Hepatocyte (in vitro differentiated cells): Measurements from ENCODE around the gene TIMM9.

Source experiments
- EZH2 ChIP-seq: fragments of 200-600 bp; sonication (generic); IDR thresholded peaks from 2 replicates; pipeline ENCODE4 v1.6.1; 2016; ENCODE audit warnings: antibody characterized with exemption, mild to moderate bottlenecking, borderline replicate concordance
- EZH2phosphoT487 ChIP-seq: fragments of 200-600 bp; sonication (generic); IDR thresholded peaks from one replicate; pipeline ENCODE4 v1.6.1; 2018; ENCODE audit warnings: antibody characterized with exemption, mild to moderate bottlenecking, low read depth, moderate library complexity; ENCODE audit not compliant: unreplicated experiment, severe bottlenecking
- TF ChIP-seq, protein P1 (sequence below): fragments of 200-600 bp; sonication (generic); IDR thresholded peaks from 2 replicates; pipeline ENCODE4 v1.5.1; 2016; ENCODE audit warnings: antibody characterized with exemption, mild to moderate bottlenecking; ENCODE audit not compliant: poor library complexity

DNA sequence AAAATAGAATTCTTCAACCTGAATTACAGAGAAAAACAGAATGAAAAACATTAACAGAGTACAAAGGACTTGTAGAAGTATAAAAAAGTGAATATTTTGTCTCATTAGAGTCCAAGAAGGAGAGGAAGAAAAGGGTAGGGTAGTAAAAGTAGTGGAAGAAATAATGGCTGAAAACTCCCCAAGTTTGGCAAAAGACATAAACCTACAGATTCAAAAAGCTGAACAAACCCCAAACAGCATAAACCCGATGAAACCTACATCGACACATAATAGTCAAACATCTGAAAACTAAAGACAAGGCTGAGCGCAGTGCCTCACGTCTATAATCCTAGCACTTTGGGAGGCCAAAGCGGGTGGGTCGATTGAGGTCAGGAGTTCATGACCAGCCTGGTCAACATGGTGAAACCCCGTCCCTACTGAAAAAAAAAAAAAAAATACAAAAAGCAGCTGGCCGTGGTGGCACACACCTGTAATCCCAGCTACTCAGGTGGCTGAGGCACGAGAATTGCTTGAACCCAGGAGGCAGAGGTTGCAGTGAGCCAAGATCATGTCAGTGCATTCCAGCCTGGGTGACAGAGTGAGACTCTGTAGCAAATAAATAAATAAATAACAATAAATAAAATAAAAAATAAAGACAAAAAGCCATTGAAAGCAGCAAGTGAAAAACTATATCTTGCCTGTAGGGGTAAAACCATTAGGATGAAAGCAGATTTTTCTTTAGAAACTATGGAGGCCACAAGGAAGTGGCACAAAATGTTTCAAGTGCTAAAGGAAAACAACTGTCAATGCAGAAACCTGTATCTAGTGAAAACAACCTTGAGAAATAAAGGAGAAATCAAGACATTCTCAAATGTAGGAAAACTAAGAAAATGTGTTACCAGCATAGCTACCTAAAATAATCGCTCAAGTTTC is 11.4 kb downstream of the TIMM9 start:
- TF ChIP-seq, protein P1, sequence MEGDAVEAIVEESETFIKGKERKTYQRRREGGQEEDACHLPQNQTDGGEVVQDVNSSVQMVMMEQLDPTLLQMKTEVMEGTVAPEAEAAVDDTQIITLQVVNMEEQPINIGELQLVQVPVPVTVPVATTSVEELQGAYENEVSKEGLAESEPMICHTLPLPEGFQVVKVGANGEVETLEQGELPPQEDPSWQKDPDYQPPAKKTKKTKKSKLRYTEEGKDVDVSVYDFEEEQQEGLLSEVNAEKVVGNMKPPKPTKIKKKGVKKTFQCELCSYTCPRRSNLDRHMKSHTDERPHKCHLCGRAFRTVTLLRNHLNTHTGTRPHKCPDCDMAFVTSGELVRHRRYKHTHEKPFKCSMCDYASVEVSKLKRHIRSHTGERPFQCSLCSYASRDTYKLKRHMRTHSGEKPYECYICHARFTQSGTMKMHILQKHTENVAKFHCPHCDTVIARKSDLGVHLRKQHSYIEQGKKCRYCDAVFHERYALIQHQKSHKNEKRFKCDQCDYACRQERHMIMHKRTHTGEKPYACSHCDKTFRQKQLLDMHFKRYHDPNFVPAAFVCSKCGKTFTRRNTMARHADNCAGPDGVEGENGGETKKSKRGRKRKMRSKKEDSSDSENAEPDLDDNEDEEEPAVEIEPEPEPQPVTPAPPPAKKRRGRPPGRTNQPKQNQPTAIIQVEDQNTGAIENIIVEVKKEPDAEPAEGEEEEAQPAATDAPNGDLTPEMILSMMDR: no peak
- TF ChIP-seq EZH2 (no peak), EZH2phosphoT487 (no peak)
